GM21723 (cell line): ENCODE data around the gene RPS16.

Experiments used
- ATAC-seq: cut with Tn5 transposase; IDR thresholded peaks from one replicate; pipeline ENCODE4 v1.9.1; 2021; ENCODE audit warnings: mild to moderate bottlenecking, moderate library complexity; ENCODE audit not compliant: unreplicated experiment

The RPS16 gene

GRCh38 chr19:39390451-39390750, 45.3 kb downstream of the RPS16 start:
- no peak for ATAC-seq

GRCh38 chr19:39389631-39390414, 45.9 kb downstream of the RPS16 start:
- ATAC-seq: no peak

GRCh38 chr19:39388657-39389056, 47.1 kb downstream of the RPS16 start:
- ATAC-seq: no peak

- no peak for ATAC-seq
Measured at GRCh38 chr19:39386557-39386956, 49.2 kb downstream of the RPS16 start.

GRCh38 chr19:39385629-39386411, 49.9 kb downstream of the RPS16 start:
- no peak for ATAC-seq

GRCh38 chr19:39384839-39385568, 50.7 kb downstream of the RPS16 start:
- no peak for ATAC-seq
